ACC112 (cell line): Measurements from ENCODE around the gene RAB11FIP2.

ENCODE experiments used
- H2AFZ ChIP-seq: fragments of 200-600 bp; sonication (generic); one replicate; pipeline ENCODE4 v1.6.0; 2017; ENCODE audit warnings: antibody characterized with exemption, low read length; ENCODE audit not compliant: unreplicated experiment
- H3K27ac ChIP-seq: fragments of 200-600 bp; sonication (generic); 2 replicates; pipeline ENCODE4 v1.5.1; 2014; ENCODE audit warnings: low read depth, mild to moderate bottlenecking, antibody characterized with exemption, low read length, moderate library complexity
- H3K27me3 ChIP-seq: fragments of 200-600 bp; sonication (generic); 2 replicates; pipeline ENCODE4 v1.6.1; 2014; ENCODE audit warnings: mild to moderate bottlenecking, antibody characterized with exemption, low read length, moderate library complexity, mixed read lengths; ENCODE audit not compliant: insufficient read depth
- H3K36me3 ChIP-seq: fragments of 200-600 bp; sonication (generic); 2 replicates; pipeline ENCODE4 v1.6.1; 2016; ENCODE audit warnings: mild to moderate bottlenecking, antibody characterized with exemption, low read length, moderate library complexity, mixed read lengths; ENCODE audit not compliant: insufficient read depth
- H3K4me1 ChIP-seq: fragments of 200-600 bp; sonication (generic); one replicate; pipeline ENCODE4 v1.6.1; 2016; ENCODE audit warnings: low read length, mixed read lengths; ENCODE audit not compliant: insufficient read depth, unreplicated experiment, control insufficient read depth
- H3K4me3 ChIP-seq: fragments of 200-600 bp; sonication (generic); 2 replicates; pipeline ENCODE4 v1.5.1; 2014; ENCODE audit warnings: mild to moderate bottlenecking, low read depth, low read length
- H3K79me2 ChIP-seq: fragments of 200-600 bp; sonication (generic); one replicate; pipeline ENCODE4 v1.6.0; 2016; ENCODE audit warnings: low read length; ENCODE audit not compliant: control insufficient read depth, unreplicated experiment, insufficient read depth

RAB11FIP2 gene

DNA sequence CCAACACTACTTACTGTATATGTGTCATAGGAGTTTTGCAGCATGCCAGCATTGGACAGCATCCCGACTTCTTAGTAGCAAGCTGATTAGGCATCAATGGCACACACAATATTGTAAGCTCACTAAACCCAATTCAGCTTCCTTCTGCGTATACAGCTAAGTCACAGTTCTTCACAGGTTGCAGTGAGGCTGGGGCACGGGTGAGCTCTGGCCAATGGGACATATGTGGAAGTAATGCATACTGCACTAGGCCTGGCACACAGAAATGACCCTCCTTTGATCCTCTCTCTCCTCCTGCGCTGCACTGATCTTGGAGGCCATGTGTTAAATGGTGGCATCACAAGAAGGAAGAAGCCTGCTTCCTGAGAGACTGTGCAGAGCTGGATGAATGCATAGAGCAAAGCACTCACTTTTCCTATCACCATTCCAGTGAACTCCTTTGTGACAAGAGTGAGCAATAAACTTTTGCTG, 11.9 kb downstream of the RAB11FIP2 start:
- H3K79me2 ChIP-seq: peaks cover 6% of the 10 kb centered on the region
- no peak overlapping the region for H3K4me3 ChIP-seq
- peaks cover 4% of the 10 kb centered on the region; the same call in 1 of the 2 replicates for H3K36me3 ChIP-seq

DNA sequence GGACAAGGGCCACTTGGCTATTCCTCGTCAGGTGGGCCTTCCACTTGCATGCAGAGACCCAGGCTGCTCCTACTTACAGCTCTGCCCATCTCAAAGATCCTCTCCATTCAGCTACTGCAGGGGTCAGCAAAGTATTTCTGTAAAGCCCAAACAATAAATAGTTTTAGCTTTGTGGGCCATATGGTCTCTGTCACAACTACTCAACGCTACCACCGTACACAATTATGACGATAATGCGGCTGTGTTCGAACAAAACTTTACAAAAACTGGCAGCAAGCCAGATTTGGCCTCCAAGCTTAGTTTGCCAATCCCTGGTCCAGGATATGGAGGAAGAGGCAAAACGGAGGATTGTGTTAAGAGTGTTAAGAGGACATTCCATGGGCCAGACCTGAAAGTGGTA, 12.8 kb downstream of the RAB11FIP2 start:
- H3K79me2 ChIP-seq: peaks cover under 1% of the 10 kb centered on the region
- H2AFZ ChIP-seq: no peak overlapping the region
- H3K27me3 ChIP-seq: no peaks in the 10 kb centered on the region
- H3K4me1 ChIP-seq: peaks cover 10% of the 10 kb centered on the region
- no peak overlapping the region for H3K4me3 ChIP-seq
- H3K36me3 ChIP-seq: peaks cover 4% of the 10 kb centered on the region; the same call in 1 of the 2 replicates
- no peak overlapping the region for H3K27ac ChIP-seq

More for the DNA sequence above, 11.9 kb downstream of the RAB11FIP2 start:
- no peaks in the 10 kb centered on the region for H3K27me3 ChIP-seq
- peaks cover 10% of the 10 kb centered on the region for H3K4me1 ChIP-seq
- H3K27ac ChIP-seq: no peak overlapping the region
- H2AFZ ChIP-seq: no peak overlapping the region

DNA sequence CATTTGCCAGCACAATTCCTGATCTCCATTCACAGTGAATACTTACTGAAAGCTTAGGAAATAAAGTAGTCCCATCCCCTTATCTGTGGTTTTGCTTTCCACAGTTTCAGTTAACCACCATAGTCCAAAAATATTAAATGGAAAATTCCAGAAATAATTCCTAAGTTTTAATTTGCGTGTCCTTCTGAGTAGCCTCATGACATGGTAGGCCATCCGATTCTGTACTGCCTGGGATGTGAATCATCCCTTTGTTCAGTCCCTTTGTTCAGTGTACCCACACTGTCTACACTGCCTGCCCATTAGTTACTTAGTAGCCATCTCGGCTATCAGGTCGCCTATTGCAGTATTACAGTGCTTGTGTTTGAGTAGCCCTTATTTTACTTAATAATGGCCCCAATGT, 14.2 kb downstream of the RAB11FIP2 start:
- Histone ChIP-seq H3K4me1 (peaks cover 10% of the 10 kb centered on the region), H3K4me3 (no peak overlapping the region), H3K27ac (no peak overlapping the region), H2AFZ (no peak overlapping the region), H3K36me3 (peaks cover 4% of the 10 kb centered on the region; the same call in 1 of the 2 replicates), H3K79me2 (no peaks in the 10 kb centered on the region), H3K27me3 (no peaks in the 10 kb centered on the region)

DNA sequence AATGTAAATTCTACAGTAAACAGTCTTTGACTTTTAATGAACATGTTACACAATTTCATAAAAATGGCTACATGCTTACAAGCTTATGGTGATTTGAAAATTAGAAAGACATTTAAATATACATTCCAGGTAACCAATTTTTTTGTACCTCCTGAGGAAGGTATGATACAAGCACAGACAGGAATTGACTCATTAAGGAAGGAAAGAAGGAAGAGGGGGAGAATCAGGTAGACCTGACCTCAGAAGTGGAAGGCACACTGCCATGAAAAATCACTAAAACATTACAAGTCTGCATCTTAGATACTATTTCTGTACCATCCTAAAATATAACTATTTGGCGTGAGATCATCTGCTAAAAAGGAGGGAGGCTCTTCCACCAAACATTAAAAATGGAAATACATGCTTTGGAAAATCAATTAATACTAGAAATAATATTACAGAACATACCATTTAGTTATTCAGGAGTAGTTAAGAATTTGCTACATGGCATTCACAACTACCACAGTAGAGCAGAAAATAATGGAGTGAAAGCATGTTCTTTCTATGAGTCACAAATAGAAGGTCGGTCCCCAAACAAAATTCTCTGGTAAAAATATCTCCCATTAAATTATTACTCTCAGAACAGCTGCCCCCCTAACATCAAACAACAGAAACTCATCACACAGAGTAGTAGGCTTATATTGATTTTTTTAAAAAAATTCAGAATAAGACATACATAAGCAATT, 15.2 kb downstream of the RAB11FIP2 start:
- H3K27me3 ChIP-seq: no peaks in the 10 kb centered on the region
- peaks cover 10% of the 10 kb centered on the region for H3K4me1 ChIP-seq
- H3K79me2 ChIP-seq: no peaks in the 10 kb centered on the region
- H3K27ac ChIP-seq: no peak overlapping the region
- H2AFZ ChIP-seq: no peak overlapping the region
- H3K4me3 ChIP-seq: no peak overlapping the region
- peaks cover 4% of the 10 kb centered on the region; the same call in 1 of the 2 replicates for H3K36me3 ChIP-seq

DNA sequence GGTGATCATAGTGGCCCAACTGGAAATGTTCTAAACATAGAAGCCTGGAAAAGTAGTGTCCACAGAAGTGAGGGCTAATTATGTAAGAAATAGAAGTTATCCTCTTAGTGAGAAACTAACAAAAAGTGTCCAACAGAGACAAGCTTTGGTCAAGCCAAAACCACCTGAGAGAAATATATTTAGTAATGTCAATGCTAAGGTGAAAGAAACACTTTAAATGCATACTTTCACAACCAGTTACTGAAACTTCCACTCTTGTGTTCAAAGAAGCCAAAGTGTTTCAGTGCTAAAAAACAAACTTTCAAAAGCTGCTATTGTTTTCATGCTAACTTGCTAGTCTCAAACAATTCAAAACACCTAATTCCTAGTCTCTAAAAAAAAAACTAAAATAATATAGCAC, 18.1 kb downstream of the RAB11FIP2 start:
- H3K36me3 ChIP-seq: no peaks in the 10 kb centered on the region
- H3K4me3 ChIP-seq: no peak overlapping the region
- H2AFZ ChIP-seq: no peak overlapping the region
- no peaks in the 10 kb centered on the region for H3K4me1 ChIP-seq
- no peaks in the 10 kb centered on the region for H3K27me3 ChIP-seq
- no peaks in the 10 kb centered on the region for H3K79me2 ChIP-seq
- no peak overlapping the region for H3K27ac ChIP-seq

DNA sequence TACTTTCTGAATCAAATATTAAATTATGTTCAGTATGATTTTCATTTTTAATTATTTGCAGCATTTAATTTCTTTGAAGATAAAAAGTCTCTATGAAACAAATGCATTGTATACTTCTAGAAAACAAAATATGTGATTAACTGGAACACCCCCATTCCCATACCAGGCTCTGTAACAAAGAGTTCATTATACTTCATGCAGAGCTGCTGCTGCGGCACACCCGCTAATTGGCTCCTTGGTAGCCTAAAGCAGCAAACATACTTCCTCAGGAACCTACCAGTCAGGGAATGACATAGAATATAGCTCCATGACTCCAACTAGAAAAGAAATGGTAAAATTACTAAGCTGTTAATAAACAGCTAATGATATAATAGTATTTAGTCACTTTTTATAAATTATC, 19.3 kb downstream of the RAB11FIP2 start:
- Histone ChIP-seq H3K27me3 (no peaks in the 10 kb centered on the region), H3K4me1 (no peaks in the 10 kb centered on the region), H3K27ac (no peak overlapping the region)

DNA sequence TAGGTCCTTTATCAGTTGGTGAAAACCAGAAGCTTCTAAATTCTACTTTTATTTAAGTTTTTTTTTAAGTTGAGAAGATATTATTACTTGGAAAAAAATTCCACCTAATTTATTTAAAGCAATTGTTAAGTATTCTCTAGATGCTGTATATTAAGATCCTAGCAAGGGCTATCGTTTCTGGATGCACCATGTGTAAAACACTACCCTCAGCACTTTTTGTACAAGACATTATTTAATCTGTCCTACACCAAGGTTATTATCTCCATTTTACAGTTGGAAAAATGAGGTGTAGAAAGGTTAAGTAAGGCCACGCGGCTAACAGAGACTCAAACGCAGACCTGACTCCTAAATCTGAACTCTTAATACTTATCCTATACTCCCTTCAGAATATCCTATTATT, 19.8 kb downstream of the RAB11FIP2 start:
- no peaks in the 10 kb centered on the region for H3K27me3 ChIP-seq
- no peak overlapping the region for H3K27ac ChIP-seq
- no peak overlapping the region for H3K4me3 ChIP-seq
- no peak overlapping the region for H2AFZ ChIP-seq
- no peaks in the 10 kb centered on the region for H3K36me3 ChIP-seq
- H3K4me1 ChIP-seq: no peaks in the 10 kb centered on the region
- H3K79me2 ChIP-seq: no peaks in the 10 kb centered on the region

More for the DNA sequence above, 19.3 kb downstream of the RAB11FIP2 start:
- H3K79me2 ChIP-seq: no peaks in the 10 kb centered on the region
- no peak overlapping the region for H2AFZ ChIP-seq
- no peaks in the 10 kb centered on the region for H3K36me3 ChIP-seq
- H3K4me3 ChIP-seq: no peak overlapping the region

DNA sequence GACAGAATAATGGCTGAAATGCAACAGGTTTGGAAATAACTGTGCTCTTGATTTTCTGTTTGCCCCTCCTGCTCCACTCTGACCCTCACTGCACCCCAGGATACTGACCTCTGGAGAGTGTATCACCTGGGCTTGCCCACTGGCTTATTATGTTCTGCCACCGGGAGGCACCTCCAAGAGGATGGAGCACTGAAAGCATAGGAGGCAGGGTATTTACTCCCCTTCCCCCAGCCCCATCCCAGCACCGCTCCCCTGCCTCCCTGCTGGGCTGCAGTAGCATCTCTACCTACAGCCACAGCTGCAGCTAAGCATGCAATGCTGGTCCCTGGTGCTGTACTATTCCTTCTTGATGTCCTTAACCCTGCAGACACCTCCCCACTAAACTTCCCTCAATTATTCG, 26.4 kb downstream of the RAB11FIP2 start:
- no peak overlapping the region for H2AFZ ChIP-seq
- H3K4me1 ChIP-seq: no peaks in the 10 kb centered on the region
- no peaks in the 10 kb centered on the region for H3K79me2 ChIP-seq
- no peaks in the 10 kb centered on the region for H3K36me3 ChIP-seq
- no peak overlapping the region for H3K4me3 ChIP-seq
- H3K27me3 ChIP-seq: no peaks in the 10 kb centered on the region
- H3K27ac ChIP-seq: no peak overlapping the region

DNA sequence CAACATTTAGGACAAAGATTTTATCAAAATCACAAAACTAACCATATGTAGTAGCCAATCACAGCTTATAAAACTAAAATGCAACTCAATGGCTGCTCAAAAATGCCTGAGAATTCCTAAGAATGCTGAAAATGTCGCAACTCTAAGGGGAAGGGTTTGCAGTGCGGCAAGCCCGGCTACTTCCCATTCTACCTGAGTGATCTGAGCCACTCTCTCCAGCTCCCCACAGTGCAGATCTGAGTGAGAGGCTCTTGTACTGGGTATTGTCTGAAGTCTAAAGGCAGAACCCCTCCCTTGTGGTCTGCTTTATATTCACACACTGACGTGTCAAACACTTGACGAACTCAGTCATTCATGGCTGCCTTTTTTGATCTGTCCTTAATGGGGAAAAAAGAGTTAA, 28.9 kb downstream of the RAB11FIP2 start:
- H3K4me3 ChIP-seq: no peak overlapping the region
- no peaks in the 10 kb centered on the region for H3K27me3 ChIP-seq
- no peaks in the 10 kb centered on the region for H3K36me3 ChIP-seq
- H3K79me2 ChIP-seq: no peaks in the 10 kb centered on the region
- H3K4me1 ChIP-seq: no peaks in the 10 kb centered on the region
- H3K27ac ChIP-seq: no peak overlapping the region
- H2AFZ ChIP-seq: no peak overlapping the region

DNA sequence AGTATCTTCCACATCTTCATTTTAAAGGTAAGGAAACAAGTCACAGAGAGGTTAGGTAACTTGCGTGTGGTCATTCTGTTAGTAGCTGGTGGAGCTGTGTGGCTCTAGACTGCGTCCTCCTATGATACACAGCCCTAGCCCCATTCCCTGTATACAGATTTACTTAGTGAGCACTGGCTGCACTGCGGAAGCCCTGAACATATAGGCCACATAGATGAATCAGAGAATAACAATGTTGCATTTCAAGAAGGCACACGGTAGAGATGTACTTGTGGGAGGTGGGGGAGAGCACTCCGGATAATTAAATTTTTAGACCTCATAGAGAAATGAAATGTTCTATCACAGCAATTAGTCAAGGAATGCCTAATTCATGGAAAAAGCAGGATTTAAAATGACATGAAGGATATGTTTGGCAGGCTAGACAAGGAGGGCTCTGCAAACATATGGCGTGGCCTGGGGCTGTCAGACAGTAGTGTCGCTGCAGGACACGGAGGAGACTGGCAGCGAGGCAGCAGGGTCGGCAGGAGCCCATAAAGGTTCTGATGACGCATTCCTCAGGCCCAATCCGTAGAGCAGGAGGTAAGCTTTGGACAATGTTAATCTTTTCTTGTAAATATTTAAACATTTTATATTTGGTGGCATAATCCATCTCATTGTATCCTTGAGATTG, 29.5 kb downstream of the RAB11FIP2 start:
- H3K36me3 ChIP-seq: no peaks in the 10 kb centered on the region
- no peak overlapping the region for H2AFZ ChIP-seq
- no peak overlapping the region for H3K27ac ChIP-seq
- no peaks in the 10 kb centered on the region for H3K79me2 ChIP-seq
- no peaks in the 10 kb centered on the region for H3K4me1 ChIP-seq
- H3K4me3 ChIP-seq: no peak overlapping the region
- no peaks in the 10 kb centered on the region for H3K27me3 ChIP-seq
